A549 (cell line): Measurements from ENCODE around the gene TFDP1.

Source experiments
- CTCF ChIP-seq: fragments of >200 bp; sonication (Bioruptor Twin); formaldehyde crosslinking; IDR thresholded peaks from 3 replicates; pipeline ENCODE4 v1.5.1; 2016
- E2F6 ChIP-seq: IDR thresholded peaks from 2 replicates; pipeline ENCODE4 v1.6.1; 2012; ENCODE audit warnings: low read depth, borderline replicate concordance
- ESRRA ChIP-seq: fragments of 150-350 bp; IDR thresholded peaks from 2 replicates; pipeline ENCODE4 v1.6.1; 2014; ENCODE audit warnings: mild to moderate bottlenecking, low read length, borderline replicate concordance
- NFE2L2 ChIP-seq: fragments of 150-350 bp; conservative IDR thresholded peaks from 2 replicates; pipeline ENCODE4 v1.6.1; 2014; ENCODE audit warnings: low read length
- NR3C1 ChIP-seq: fragments of >200 bp; sonication (Bioruptor Twin); formaldehyde crosslinking; IDR thresholded peaks from 3 replicates; pipeline ENCODE4 v1.6.1; 2017
- RARB ChIP-seq: fragments of 250-450 bp; sonication (Bioruptor Pico); IDR thresholded peaks from 2 replicates; pipeline ENCODE4 v1.8.0; 2021; ENCODE audit warnings: mild to moderate bottlenecking, moderate library complexity
- REST ChIP-seq: fragments of 200-600 bp; sonication (generic); IDR thresholded peaks from 2 replicates; pipeline ENCODE4 v1.6.1; 2016; ENCODE audit warnings: antibody characterized with exemption, mild to moderate bottlenecking, moderate library complexity
- TFCP2L1 ChIP-seq: fragments of 250-450 bp; sonication (Bioruptor Pico); IDR thresholded peaks from 2 replicates; pipeline ENCODE4 v1.5.0; 2021; ENCODE audit warnings: mild to moderate bottlenecking

GRCh38 chr13:113658836-113659235 lies 74.3 kb downstream of the TFDP1 start:
- TF ChIP-seq CTCF (no peak), NFE2L2 (no peak), REST (no peak), NR3C1 (no peak), E2F6 (no peak), ESRRA (no peak), TFCP2L1 (CRISPR knock-in tag) (no peak), RARB (no peak)
